ENCODE measurements around the gene YIPF2. TPM values are rescaled to one million over a fixed set of nuclear protein-coding genes. Genes with fewer than 3 reads are reported as not detected.

The YIPF2 gene
- total RNA-seq (ENCODE audit: unreplicated experiment) = 47.2 TPM
- long read RNA-seq, partial matches to known transcripts = 2 of 14 reads
- long read RNA-seq, other reads (novel, unspliced or antisense) = 6 of 14 reads

DNA sequence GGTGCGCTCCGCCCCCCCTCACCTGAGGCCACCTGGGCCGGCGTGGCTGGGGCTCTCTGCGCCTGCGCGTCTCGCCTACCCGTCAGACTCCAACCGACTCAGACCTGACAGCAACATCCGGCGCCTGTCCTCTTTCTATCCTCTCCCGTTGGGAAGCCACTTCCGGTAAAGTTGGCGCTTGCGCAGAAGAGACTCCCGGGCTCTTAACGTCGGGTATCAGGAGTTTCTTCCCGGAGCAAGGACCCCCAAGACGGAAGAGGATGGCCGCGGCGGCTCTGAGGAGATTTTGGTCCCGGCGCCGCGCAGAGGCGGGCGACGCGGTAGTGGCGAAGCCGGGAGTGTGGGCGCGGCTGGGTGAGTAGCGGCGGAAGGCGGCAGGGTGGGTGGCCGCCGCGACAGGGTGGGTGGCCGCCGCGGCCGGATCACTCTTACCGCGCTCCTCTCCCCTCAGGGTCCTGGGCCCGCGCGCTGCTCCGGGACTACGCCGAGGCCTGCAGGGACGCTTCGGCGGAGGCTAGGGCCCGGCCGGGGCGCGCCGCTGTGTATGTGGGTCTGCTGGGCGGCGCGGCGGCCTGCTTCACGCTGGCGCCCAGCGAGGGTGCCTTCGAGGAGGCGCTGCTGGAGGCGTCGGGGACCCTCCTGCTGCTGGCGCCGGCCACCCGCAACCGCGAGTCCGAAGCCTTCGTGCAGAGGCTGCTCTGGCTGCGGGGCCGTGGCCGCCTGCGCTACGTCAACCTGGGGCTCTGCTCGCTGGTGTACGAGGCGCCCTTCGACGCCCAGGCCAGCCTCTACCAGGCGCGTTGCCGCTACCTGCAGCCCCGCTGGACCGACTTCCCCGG is at the start of gene YIPF2, which contains the start of gene TIMM29:
YIPF2 (minus strand) TSS at position 77 of the 839 bp plus-strand sequence. CDS start 229 bp downstream, outside the sequence.
TIMM29 (plus strand) TSS at position 249 of the 839 bp plus-strand sequence; CDS start at position 261, 12 bp downstream.
- Mint-ChIP-seq H3K27ac (ENCODE audit: unreplicated experiment) (peak within 1 kb of the TSS; percentile 82), H3K27me3 (ENCODE audit: unreplicated experiment) (peaks cover 10% of the 10 kb centered on the region), H3K36me3 (ENCODE audit: unreplicated experiment) (no peaks in the 10 kb centered on the region), H3K9me3 (ENCODE audit: unreplicated experiment) (peaks cover 6% of the 10 kb centered on the region), H3K4me3 (ENCODE audit: unreplicated experiment) (peak within 1 kb of the TSS; percentile 87), H3K4me1 (ENCODE audit: low read depth, unreplicated experiment) (peaks cover 3% of the 10 kb centered on the region)
- DNase-seq = peak; percentile 95
- TF ChIP-seq CTCF (IDR thresholded peaks at IDR 0.05; ENCODE audit: partially characterized antibody, unreplicated experiment) = no peak

DNA sequence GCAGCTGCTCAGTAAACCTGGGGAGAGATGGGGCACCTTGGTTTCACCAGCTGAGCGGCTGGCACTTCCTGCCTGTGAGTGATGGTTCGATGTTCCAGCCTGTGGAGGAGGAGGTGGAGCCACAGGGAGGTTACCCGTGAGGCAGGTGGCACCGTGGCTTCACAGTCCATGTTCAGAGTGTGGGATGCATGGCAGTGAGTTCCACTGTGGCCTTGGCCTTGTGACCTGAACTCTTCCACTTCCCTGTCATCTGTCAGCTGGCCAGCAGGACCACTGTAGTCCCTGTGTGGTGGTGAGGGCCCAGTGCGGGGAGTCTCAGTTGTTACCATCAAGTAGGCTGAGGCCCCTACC is 49.3 kb upstream of the YIPF2 start:
- no peak for TF ChIP-seq CTCF (IDR thresholded peaks at IDR 0.05; ENCODE audit: partially characterized antibody, unreplicated experiment)
- Mint-ChIP-seq H3K27ac (ENCODE audit: unreplicated experiment) (peak overlapping the region; percentile 36), H3K9me3 (ENCODE audit: unreplicated experiment) (peaks cover 3% of the 10 kb centered on the region), H3K4me1 (ENCODE audit: low read depth, unreplicated experiment) (peaks cover 20% of the 10 kb centered on the region), H3K36me3 (ENCODE audit: unreplicated experiment) (no peaks in the 10 kb centered on the region), H3K4me3 (ENCODE audit: unreplicated experiment) (no peak overlapping the region), H3K27me3 (ENCODE audit: unreplicated experiment) (no peaks in the 10 kb centered on the region)
- no peak for DNase-seq

DNA sequence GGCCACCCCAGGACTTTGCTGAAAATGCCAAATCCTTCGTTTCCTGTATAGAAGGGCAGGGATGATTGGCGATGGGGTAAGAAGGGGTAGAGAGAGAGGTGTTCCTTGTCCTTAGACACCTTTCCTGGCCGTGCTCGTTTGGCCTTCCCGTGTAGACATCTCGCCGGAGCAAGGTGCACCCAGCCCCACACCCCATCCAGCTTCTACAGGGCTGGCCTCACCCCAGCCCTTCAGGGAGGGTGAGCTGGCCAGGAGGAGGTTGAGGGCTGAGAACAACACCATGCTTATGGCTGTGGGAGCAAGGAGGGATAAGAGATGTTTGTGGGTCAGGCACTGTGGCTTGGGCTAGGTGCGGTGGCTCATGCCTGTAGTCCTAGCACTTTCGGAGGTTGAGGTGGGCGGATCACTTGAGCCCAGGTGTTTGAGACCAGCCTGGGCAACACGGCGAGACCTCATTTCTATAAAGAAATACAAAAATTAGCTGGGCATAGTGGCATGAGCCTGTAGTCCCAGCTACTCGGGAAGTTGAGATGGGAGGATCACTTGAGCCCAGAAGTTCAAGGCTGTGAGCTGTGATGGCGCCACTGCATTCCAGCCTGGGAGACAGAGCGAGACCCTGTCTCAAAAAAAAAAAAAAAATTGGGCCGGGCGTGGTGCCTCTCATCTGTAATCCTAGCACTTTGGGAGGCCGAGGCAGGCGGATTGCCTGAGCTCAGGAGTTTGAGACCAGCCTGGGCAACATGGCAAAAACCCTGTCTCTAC is 47.9 kb upstream of the YIPF2 start:
- TF ChIP-seq CTCF (IDR thresholded peaks at IDR 0.05; ENCODE audit: partially characterized antibody, unreplicated experiment) = no peak
- Mint-ChIP-seq H3K9me3 (ENCODE audit: unreplicated experiment) (no peaks in the 10 kb centered on the region), H3K4me1 (ENCODE audit: low read depth, unreplicated experiment) (peaks cover 20% of the 10 kb centered on the region), H3K36me3 (ENCODE audit: unreplicated experiment) (no peaks in the 10 kb centered on the region), H3K4me3 (ENCODE audit: unreplicated experiment) (no peak overlapping the region), H3K27me3 (ENCODE audit: unreplicated experiment) (no peaks in the 10 kb centered on the region), H3K27ac (ENCODE audit: unreplicated experiment) (no peak overlapping the region)
- DNase-seq = no peak

DNA sequence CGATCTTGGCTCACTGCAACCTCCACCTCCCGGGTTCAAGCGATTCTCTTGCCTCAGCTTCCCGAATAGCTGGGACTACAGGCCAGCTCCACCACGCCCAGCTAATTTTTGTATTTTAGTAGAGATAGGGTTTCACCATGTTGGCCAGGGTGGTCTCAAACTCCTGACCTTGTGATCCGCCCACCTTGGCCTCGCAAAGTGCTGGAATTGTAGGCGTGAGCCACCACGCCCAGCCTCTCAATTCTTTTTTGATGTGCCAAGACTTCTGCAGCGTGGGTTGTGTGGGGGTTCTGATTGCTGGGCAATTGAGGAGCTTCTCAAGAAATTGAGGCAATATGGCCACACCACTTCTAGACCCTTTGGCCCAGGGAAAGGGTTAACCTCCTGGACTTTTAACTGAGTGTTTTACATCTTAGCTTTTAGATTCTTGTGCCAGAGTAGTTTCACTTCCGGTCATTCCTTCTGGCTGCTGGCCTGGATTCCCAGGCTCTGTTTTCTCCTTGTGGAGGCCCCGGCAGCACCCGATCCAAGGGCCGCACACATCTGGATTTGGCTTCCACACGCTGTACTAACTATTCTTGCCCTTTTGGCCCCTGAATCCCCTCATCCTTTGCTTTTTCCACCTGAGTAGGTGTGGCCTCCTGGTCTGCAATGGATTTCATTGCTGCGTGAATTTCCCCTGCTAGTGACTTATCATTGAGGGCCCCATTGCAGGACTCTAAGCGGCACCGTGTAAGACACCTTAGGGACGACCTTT is 47.1 kb upstream of the YIPF2 start:
- H3K27ac Mint-ChIP-seq (ENCODE audit: unreplicated experiment) = no peak overlapping the region
- peaks cover 19% of the 10 kb centered on the region for H3K4me1 Mint-ChIP-seq (ENCODE audit: low read depth, unreplicated experiment)
- no peaks in the 10 kb centered on the region for H3K36me3 Mint-ChIP-seq (ENCODE audit: unreplicated experiment)
- TF ChIP-seq CTCF (IDR thresholded peaks at IDR 0.05; ENCODE audit: partially characterized antibody, unreplicated experiment) = no peak
- no peak for DNase-seq
- H3K9me3 Mint-ChIP-seq (ENCODE audit: unreplicated experiment) = no peaks in the 10 kb centered on the region
- H3K27me3 Mint-ChIP-seq (ENCODE audit: unreplicated experiment) = no peaks in the 10 kb centered on the region
- H3K4me3 Mint-ChIP-seq (ENCODE audit: unreplicated experiment) = no peak overlapping the region
